MM.1S (cell line): ENCODE results near the gene PROB1.

Experiments
- DNase-seq: peaks from one replicate; pipeline ENCODE4 v3.0.0-alpha.2; 2015
- H2AFZ ChIP-seq: fragments of 300-600 bp; sonication (generic); 2 replicates; pipeline ENCODE4 v1.6.0; 2016; ENCODE audit warnings: antibody characterized with exemption, low read length
- H3F3A ChIP-seq: fragments of 300-600 bp; sonication (generic); 2 replicates; pipeline ENCODE4 v1.6.1; 2016; ENCODE audit warnings: mild to moderate bottlenecking, antibody characterized with exemption, low read length, moderate library complexity, mixed read lengths; ENCODE audit not compliant: insufficient read depth
- H3K27ac ChIP-seq: fragments of 300-600 bp; sonication (generic); 2 replicates; pipeline ENCODE4 v1.5.1; 2016; ENCODE audit warnings: mild to moderate bottlenecking, low read length
- H3K27me3 ChIP-seq: fragments of 300-600 bp; sonication (generic); replicated peaks from 2 replicates; pipeline ENCODE4 v1.6.0; 2016; ENCODE audit warnings: low read length; ENCODE audit not compliant: insufficient read depth
- H3K36me3 ChIP-seq: fragments of 300-600 bp; sonication (generic); replicated peaks from 2 replicates; pipeline ENCODE4 v1.6.1; 2016; ENCODE audit warnings: mild to moderate bottlenecking, low read length, mixed read lengths; ENCODE audit not compliant: insufficient read depth
- H3K4me1 ChIP-seq: fragments of 300-600 bp; sonication (generic); 2 replicates; pipeline ENCODE4 v1.6.1; 2016; ENCODE audit warnings: low read length, mixed read lengths
- H3K4me2 ChIP-seq: fragments of 300-600 bp; sonication (generic); 2 replicates; pipeline ENCODE4 v1.6.0; 2016; ENCODE audit warnings: low read depth, low read length
- H3K4me3 ChIP-seq: fragments of 300-600 bp; sonication (generic); 2 replicates; pipeline ENCODE4 v1.5.1; 2016; ENCODE audit warnings: low read length, mixed read lengths
- H3K79me2 ChIP-seq: fragments of 300-600 bp; sonication (generic); 2 replicates; pipeline ENCODE4 v1.6.1; 2016; ENCODE audit warnings: mixed run types, low read length, mixed read lengths
- H3K9ac ChIP-seq: fragments of 300-600 bp; sonication (generic); 2 replicates; pipeline ENCODE4 v1.6.1; 2016; ENCODE audit warnings: low read length, mixed read lengths
- H3K9me2 ChIP-seq: fragments of 300-600 bp; sonication (generic); replicated peaks from 2 replicates; pipeline ENCODE4 v1.6.1; 2016; ENCODE audit warnings: mild to moderate bottlenecking, low read length, mixed read lengths; ENCODE audit not compliant: insufficient read depth
- H3K9me3 ChIP-seq: fragments of 300-600 bp; sonication (generic); replicated peaks from 2 replicates; pipeline ENCODE4 v1.6.1; 2016; ENCODE audit warnings: mild to moderate bottlenecking, low read length, mixed read lengths; ENCODE audit not compliant: insufficient read depth
- H4K20me1 ChIP-seq: fragments of 300-600 bp; sonication (generic); 2 replicates; pipeline ENCODE4 v1.6.1; 2016; ENCODE audit warnings: mild to moderate bottlenecking, low read length, moderate library complexity, mixed read lengths; ENCODE audit not compliant: insufficient read depth
- CTCF ChIP-seq: fragments of 300-600 bp; sonication (generic); IDR thresholded peaks from 2 replicates; pipeline ENCODE4 v1.5.1; 2016; ENCODE audit warnings: antibody characterized with exemption, low read length, mixed read lengths
- EZH2 ChIP-seq: fragments of 300-600 bp; sonication (generic); optimal IDR thresholded peaks from 2 replicates; pipeline ENCODE3; 2017; ENCODE audit warnings: low read depth, mild to moderate bottlenecking, antibody characterized with exemption, low read length, mixed read lengths
- EZH2phosphoT487 ChIP-seq: fragments of 300-600 bp; sonication (generic); IDR thresholded peaks from 2 replicates; pipeline ENCODE4 v1.6.1; 2018; ENCODE audit warnings: antibody characterized with exemption, low read length

PROB1 gene

GRCh38 chr5:139364466-139364865 is 30.4 kb downstream of the PROB1 start:
- Histone ChIP-seq H3K79me2 (peaks cover 37% of the 10 kb centered on the region), H3F3A (no peaks in the 10 kb centered on the region; the same call in 1 of the 2 replicates), H3K36me3 (peaks cover 8% of the 10 kb centered on the region; the same call in 1 of the 2 replicates), H3K4me2 (no peak overlapping the region), H3K9ac (no peak overlapping the region), H3K4me3 (no peak overlapping the region), H3K27me3 (no peaks in the 10 kb centered on the region), H3K9me2 (no peaks in the 10 kb centered on the region), H4K20me1 (no peaks in the 10 kb centered on the region; the same call in 1 of the 2 replicates), H3K9me3 (no peaks in the 10 kb centered on the region), H3K4me1 (no peaks in the 10 kb centered on the region), H3K27ac (no peak overlapping the region), H2AFZ (no peak overlapping the region)
- TF ChIP-seq EZH2 (no peak), CTCF (no peak), EZH2phosphoT487 (no peak)
- DNase-seq = no peak

- Histone ChIP-seq H3K79me2 (peaks cover 42% of the 10 kb centered on the region), H3K36me3 (peaks cover 8% of the 10 kb centered on the region; the same call in 1 of the 2 replicates), H4K20me1 (no peaks in the 10 kb centered on the region; the same call in 1 of the 2 replicates), H3F3A (no peaks in the 10 kb centered on the region; the same call in 1 of the 2 replicates), H3K4me3 (no peak overlapping the region), H3K4me2 (no peak overlapping the region), H3K4me1 (no peaks in the 10 kb centered on the region), H3K27ac (no peak overlapping the region), H3K27me3 (no peaks in the 10 kb centered on the region), H3K9me2 (no peaks in the 10 kb centered on the region), H2AFZ (no peak overlapping the region), H3K9me3 (no peaks in the 10 kb centered on the region), H3K9ac (no peak overlapping the region)
- DNase-seq = no peak
- TF ChIP-seq CTCF (no peak), EZH2phosphoT487 (no peak), EZH2 (no peak)
Measured at GRCh38 chr5:139363937-139364336, 31.0 kb downstream of the PROB1 start.

GRCh38 chr5:139361835-139362429 is 33.0 kb downstream of the PROB1 start:
- no peak overlapping the region for H3K9ac ChIP-seq
- no peak for TF ChIP-seq CTCF
- TF ChIP-seq EZH2phosphoT487 = no peak
- TF ChIP-seq EZH2 = no peak
- H3K79me2 ChIP-seq = peaks cover 62% of the 10 kb centered on the region
- H3K4me2 ChIP-seq = no peak overlapping the region
- no peak overlapping the region for H3K4me3 ChIP-seq
- no peaks in the 10 kb centered on the region for H3K27me3 ChIP-seq
- peaks cover 4% of the 10 kb centered on the region; the same call in 1 of the 2 replicates for H3K36me3 ChIP-seq
- no peak overlapping the region for H3K27ac ChIP-seq
- H3F3A ChIP-seq = no peaks in the 10 kb centered on the region; the same call in 1 of the 2 replicates
- peaks cover 3% of the 10 kb centered on the region for H4K20me1 ChIP-seq
- no peaks in the 10 kb centered on the region for H3K4me1 ChIP-seq
- H3K9me2 ChIP-seq = no peaks in the 10 kb centered on the region
- no peak for DNase-seq
- no peak overlapping the region for H2AFZ ChIP-seq
- no peaks in the 10 kb centered on the region for H3K9me3 ChIP-seq
